Osteoblast (primary cell): ENCODE data around the gene CTPS2. TPM values are rescaled to one million over a fixed set of nuclear protein-coding genes. Genes with fewer than 3 reads are reported as not detected.

Experiments
- DNase-seq: peaks from one replicate; pipeline ENCODE4 v3.0.0; 2011; ENCODE audit warnings: low spot score, mixed read lengths; ENCODE audit not compliant: insufficient read length; ENCODE audit errors: missing footprints
- H2AFZ ChIP-seq: 2 replicates; pipeline ENCODE4 v1.6.0; 2011; ENCODE audit warnings: mild to moderate bottlenecking, low read length
- H3K27ac ChIP-seq: 2 replicates; pipeline ENCODE4 v1.5.1; 2011; ENCODE audit warnings: mild to moderate bottlenecking, low read depth, low read length, moderate library complexity
- H3K27me3 ChIP-seq: 2 replicates; pipeline ENCODE4 v1.6.0; 2012; ENCODE audit warnings: mild to moderate bottlenecking, control low read depth, inconsistent platforms, low read length, moderate library complexity; ENCODE audit not compliant: insufficient read depth
- H3K36me3 ChIP-seq: 2 replicates; pipeline ENCODE4 v1.5.1; 2011; ENCODE audit warnings: mild to moderate bottlenecking, low read length, control low read depth, moderate library complexity; ENCODE audit not compliant: insufficient read depth
- H3K4me1 ChIP-seq: 2 replicates; pipeline ENCODE4 v1.5.1; 2011; ENCODE audit warnings: mild to moderate bottlenecking, low read length, control low read depth, moderate library complexity; ENCODE audit not compliant: insufficient read depth
- H3K4me2 ChIP-seq: 2 replicates; pipeline ENCODE4 v1.6.0; 2011; ENCODE audit warnings: mild to moderate bottlenecking, low read length; ENCODE audit not compliant: insufficient read depth
- H3K4me3 ChIP-seq: fragments of 200-600 bp; sonication (generic); 3 replicates; pipeline ENCODE4 v1.5.1; 2012; ENCODE audit warnings: mild to moderate bottlenecking, low read length, inconsistent platforms; ENCODE audit not compliant: insufficient read depth
- H3K79me2 ChIP-seq: 2 replicates; pipeline ENCODE4 v1.6.0; 2012; ENCODE audit warnings: mild to moderate bottlenecking, low read length, control low read depth, inconsistent platforms; ENCODE audit not compliant: insufficient read depth
- H3K9me3 ChIP-seq: 2 replicates; pipeline ENCODE4 v1.5.1; 2011; ENCODE audit warnings: low read depth, low read length, control low read depth
- H4K20me1 ChIP-seq: 2 replicates; pipeline ENCODE4 v1.6.0; 2012; ENCODE audit warnings: mild to moderate bottlenecking, low read length, control low read depth; ENCODE audit not compliant: insufficient read depth
- CTCF ChIP-seq: IDR thresholded peaks from 2 replicates; pipeline ENCODE4 v1.5.1; 2011; ENCODE audit warnings: mild to moderate bottlenecking, low read depth, low read length, moderate library complexity; ENCODE audit errors: extremely low read depth
- total RNA-seq: library from RNA; depleted of rRNA; stranded (reverse); fragments of >200 nt; gene quantifications from 2 replicates; pipeline ENCODE4 v1.2.3, GENCODE V29; 2012

Gene CTPS2
- total RNA-seq, 1 donor: 8.0 TPM

DNA sequence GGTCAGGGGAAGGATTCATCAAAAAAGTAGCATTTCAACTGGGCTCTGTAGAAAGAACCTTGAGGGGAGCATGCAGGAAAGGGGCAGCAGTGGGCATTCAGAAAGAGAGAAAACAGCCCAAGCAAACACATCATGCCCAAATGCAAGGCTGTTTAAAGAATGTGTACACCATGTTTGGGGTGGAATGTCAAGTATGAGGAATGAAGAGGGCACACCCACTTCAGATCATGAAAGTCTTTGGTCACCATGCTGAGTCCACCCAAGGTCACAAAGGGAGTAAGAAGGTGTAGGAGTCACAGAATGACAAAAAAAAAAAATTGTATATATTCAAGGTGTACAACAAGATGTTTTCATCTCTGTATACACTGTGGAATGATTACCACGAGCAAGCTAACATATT is 53.1 kb downstream of the CTPS2 start:
- peak overlapping the region; percentile 79 for H3K27ac ChIP-seq
- peaks cover 15% of the 10 kb centered on the region for H3K4me1 ChIP-seq
- no peaks in the 10 kb centered on the region for H3K36me3 ChIP-seq
- no peak overlapping the region for H2AFZ ChIP-seq
- H3K79me2 ChIP-seq: no peaks in the 10 kb centered on the region
- no peaks in the 10 kb centered on the region for H3K9me3 ChIP-seq
- no peak overlapping the region for H3K4me3 ChIP-seq
- TF ChIP-seq CTCF: no peak
- H4K20me1 ChIP-seq: no peaks in the 10 kb centered on the region
- H3K27me3 ChIP-seq: no peaks in the 10 kb centered on the region
- no peak for DNase-seq
- H3K4me2 ChIP-seq: no peak overlapping the region

GRCh38 chrX:16658284-16658683 is 54.2 kb downstream of the CTPS2 start:
- peak overlapping the region; percentile 79 for H3K27ac ChIP-seq
- DNase-seq: no peak

GRCh38 chrX:16654093-16654492 is 58.4 kb downstream of the CTPS2 start:
- TF ChIP-seq CTCF: no peak
- Histone ChIP-seq H4K20me1 (no peaks in the 10 kb centered on the region), H3K4me2 (no peak overlapping the region)

More at GRCh38 chrX:16658284-16658683, 54.2 kb downstream of the CTPS2 start:
- Histone ChIP-seq H3K36me3 (no peaks in the 10 kb centered on the region), H3K4me3 (no peak overlapping the region), H3K4me1 (peaks cover 15% of the 10 kb centered on the region), H2AFZ (no peak overlapping the region), H3K4me2 (peak overlapping the region; percentile 0), H3K79me2 (no peaks in the 10 kb centered on the region), H3K27me3 (no peaks in the 10 kb centered on the region), H3K9me3 (no peaks in the 10 kb centered on the region), H4K20me1 (no peaks in the 10 kb centered on the region)
- no peak for TF ChIP-seq CTCF

DNA sequence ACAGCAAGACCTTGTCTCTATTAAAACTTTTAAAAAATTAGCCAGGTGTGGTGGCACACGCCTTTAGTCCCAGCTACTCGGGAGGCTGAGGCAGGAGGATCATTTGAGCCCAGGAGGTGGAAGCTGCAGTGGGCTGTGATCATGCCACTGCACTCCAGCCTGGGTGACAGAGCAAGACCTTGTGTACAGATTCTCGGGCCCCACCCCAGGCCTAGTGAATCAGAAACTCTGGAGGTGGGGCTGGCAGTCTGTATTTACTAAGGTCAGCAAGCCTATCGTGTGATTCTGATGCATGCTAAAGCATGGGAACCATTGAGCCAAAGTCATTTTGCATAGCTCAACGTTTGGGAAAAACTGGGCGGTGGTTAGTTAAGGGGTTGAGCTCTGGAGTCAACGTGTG is 59.0 kb downstream of the CTPS2 start:
- no peak for TF ChIP-seq CTCF
- Histone ChIP-seq H2AFZ (no peak overlapping the region), H3K36me3 (no peaks in the 10 kb centered on the region)

More at GRCh38 chrX:16654093-16654492, 58.4 kb downstream of the CTPS2 start:
- Histone ChIP-seq H3K9me3 (no peaks in the 10 kb centered on the region), H3K27me3 (no peaks in the 10 kb centered on the region), H2AFZ (no peak overlapping the region), H3K4me1 (peaks cover 11% of the 10 kb centered on the region), H3K4me3 (no peak overlapping the region), H3K27ac (peak overlapping the region; percentile 12), H3K36me3 (no peaks in the 10 kb centered on the region), H3K79me2 (no peaks in the 10 kb centered on the region)
- DNase-seq: no peak

More for the DNA sequence above, 59.0 kb downstream of the CTPS2 start:
- Histone ChIP-seq H3K27ac (peak overlapping the region; percentile 12), H3K27me3 (no peaks in the 10 kb centered on the region), H3K79me2 (no peaks in the 10 kb centered on the region), H3K4me2 (no peak overlapping the region), H3K4me3 (no peak overlapping the region), H3K9me3 (no peaks in the 10 kb centered on the region), H4K20me1 (no peaks in the 10 kb centered on the region), H3K4me1 (peaks cover 5% of the 10 kb centered on the region)
- DNase-seq: no peak
